ENCODE data around the gene ANKRD65.
"Not testable (repeated sequence)": the region's sequence is repeated elsewhere in the genome, so short reads cannot be mapped to it uniquely, and the experiment has no call there.

Gene ANKRD65

DNA sequence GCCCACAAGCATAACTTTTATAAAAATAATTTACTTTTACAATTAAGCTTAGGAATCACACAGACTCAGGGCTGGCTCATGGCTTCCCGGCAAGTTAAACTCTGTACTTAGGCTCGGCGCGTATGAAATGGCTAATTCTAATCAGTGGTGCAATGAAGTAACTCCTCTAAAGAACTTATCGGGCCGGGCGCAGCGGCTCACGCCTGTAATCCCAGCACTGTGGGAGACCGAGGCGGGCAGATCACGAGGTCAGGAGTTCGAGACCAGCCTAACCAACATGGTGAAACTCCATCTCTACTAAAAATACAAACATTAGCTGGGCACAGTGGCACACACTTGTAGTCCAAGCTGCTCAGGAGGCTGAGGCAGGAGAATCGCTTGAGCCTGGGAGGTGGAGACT, 51.0 kb downstream of the ANKRD65 start:
- not testable (repeated sequence) for DNase-seq (ENCODE audit: low spot score)

Measured in SW480 (cell line).